Activated CD4-positive, alpha-beta T cell treated with anti-CD3 and anti-CD28 coated beads, Interleukin-2, amount 50 U/mL, for 24 hours (primary cell): ENCODE results near the gene CHPF2.

ENCODE experiments used
- DNase-seq, 2 donors: peaks; one replicate each; pipeline ENCODE4 v3.0.0-alpha.2; 2020; ENCODE audit warnings: low read depth in 1 of 2, low spot score in 1 of 2

Gene CHPF2

DNA sequence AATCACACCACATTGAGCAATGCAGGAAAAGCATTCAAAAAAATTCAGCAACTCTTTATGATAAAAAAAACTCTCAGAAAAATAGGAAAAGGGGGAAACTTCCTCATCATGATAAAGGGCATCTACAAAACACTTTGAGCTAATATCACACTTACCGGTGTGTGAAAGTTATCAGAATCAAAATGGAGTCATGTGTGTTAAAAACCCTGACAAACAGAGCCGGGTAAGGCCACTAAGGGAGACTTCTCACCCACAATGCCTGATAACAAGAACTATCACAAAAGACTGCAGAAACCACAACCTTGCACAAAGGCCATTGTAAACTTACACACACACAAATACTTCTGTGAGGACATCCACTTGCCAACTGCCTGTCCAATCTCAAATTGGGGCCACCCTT lies 51.0 kb downstream of the CHPF2 start:
- DNase-seq, result no peak

DNA sequence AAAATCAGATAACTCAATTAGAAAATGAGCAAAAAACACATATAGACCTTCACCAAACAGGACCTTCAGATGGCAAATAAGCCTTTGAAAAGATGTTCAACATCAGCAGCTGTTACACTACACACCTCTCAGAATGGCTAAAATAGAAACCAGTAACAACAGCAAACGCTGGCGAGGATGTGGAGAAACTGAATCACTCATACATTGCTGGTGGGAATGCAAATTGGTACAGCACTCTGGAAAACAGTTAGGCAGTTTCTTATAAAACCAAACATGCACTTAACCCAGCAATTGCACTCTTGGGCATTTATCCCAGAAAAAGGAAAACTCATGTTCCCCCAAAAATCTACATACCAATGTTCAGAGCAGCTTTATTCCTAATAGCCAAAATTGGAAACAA lies 53.9 kb downstream of the CHPF2 start:
- DNase-seq, result no peak
